GM12892 (cell line): ENCODE results near the gene SLC17A3.

Source experiments
- POLR2A ChIP-seq: IDR thresholded peaks from 2 replicates; pipeline ENCODE4 v1.6.1; 2011; ENCODE audit warnings: low read depth, low read length, control low read depth
- POLR2AphosphoS5 ChIP-seq: IDR thresholded peaks from 2 replicates; pipeline ENCODE4 v1.6.1; 2011; ENCODE audit warnings: low read depth, low read length, control low read depth
- TAF1 ChIP-seq: IDR thresholded peaks from 2 replicates; pipeline ENCODE4 v1.6.1; 2011; ENCODE audit warnings: low read depth, mild to moderate bottlenecking, control low read depth, low read length, borderline replicate concordance

DNA sequence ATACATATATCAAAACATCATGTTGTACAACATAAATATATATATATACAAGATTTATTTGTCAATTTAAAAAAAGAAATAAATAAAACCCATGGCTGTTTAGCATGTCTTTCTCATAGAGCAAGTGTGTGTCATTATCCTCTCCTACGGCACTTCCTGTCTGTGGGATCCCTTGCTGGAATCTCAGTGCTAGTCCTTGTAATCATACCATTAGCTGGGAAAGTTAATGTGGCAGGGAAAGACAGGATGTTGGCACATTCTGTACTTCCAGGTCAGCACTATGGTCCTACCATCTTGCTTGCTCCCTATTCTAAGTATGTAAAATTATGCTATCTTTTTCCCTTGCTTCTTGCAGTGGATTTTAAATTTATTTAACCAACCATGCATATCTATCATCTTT is 9.5 kb upstream of the SLC17A3 start:
- TF ChIP-seq POLR2AphosphoS5, result no peak
- TF ChIP-seq POLR2A, result no peak
- no peak for TF ChIP-seq TAF1
